Mesenchymal stem cell (in vitro differentiated cells and primary cell): Measurements from ENCODE around the gene HDAC3.

Source experiments
- DNase-seq: peaks from one replicate; pipeline ENCODE4 v3.0.0-alpha.2; 2013
- H2AFZ ChIP-seq: one replicate; pipeline ENCODE4 v1.6.1; 2013; ENCODE audit warnings: low read depth, mild to moderate bottlenecking, control low read depth, inconsistent platforms, low read length, moderate library complexity
- H2AK5ac ChIP-seq: 2 replicates; pipeline ENCODE4 v1.6.1; 2013; ENCODE audit warnings: low read length, moderate library complexity, mild to moderate bottlenecking, inconsistent platforms; ENCODE audit not compliant: severe bottlenecking
- H2BK120ac ChIP-seq: one replicate; pipeline ENCODE4 v1.6.1; 2013; ENCODE audit warnings: low read depth, mild to moderate bottlenecking, inconsistent platforms, low read length, moderate library complexity
- H2BK12ac ChIP-seq, 2 experiments: one replicate each; pipeline ENCODE4 v1.6.1; 2013; ENCODE audit warnings: inconsistent platforms in 2 of 2, low read length in 2 of 2, mild to moderate bottlenecking in 2 of 2, moderate library complexity in 2 of 2, control low read depth in 1 of 2
- H2BK15ac ChIP-seq: one replicate; pipeline ENCODE4 v1.6.1; 2013; ENCODE audit warnings: mild to moderate bottlenecking, low read depth, inconsistent platforms; ENCODE audit not compliant: poor library complexity, severe bottlenecking
- H2BK5ac ChIP-seq: 2 replicates; pipeline ENCODE4 v1.6.1; 2013; ENCODE audit warnings: low read depth, mild to moderate bottlenecking, low read length, control low read depth, inconsistent platforms; ENCODE audit not compliant: poor library complexity, severe bottlenecking
- H3K14ac ChIP-seq, 2 experiments: one replicate each; pipeline ENCODE4 v1.6.1; 2013; ENCODE audit warnings: inconsistent platforms in 2 of 2, low read length in 2 of 2, control low read depth in 1 of 2, mild to moderate bottlenecking in 1 of 2, moderate library complexity in 1 of 2
- H3K18ac ChIP-seq, 2 experiments: one replicate each; pipeline ENCODE4 v1.6.1; 2013; ENCODE audit warnings: inconsistent platforms in 2 of 2, low read length in 2 of 2, control low read depth in 1 of 2, low read depth in 1 of 2, mild to moderate bottlenecking in 1 of 2
- H3K23ac ChIP-seq, 2 experiments: one replicate each; pipeline ENCODE4 v1.6.1; 2013; ENCODE audit warnings: inconsistent platforms in 2 of 2, low read length in 2 of 2, mild to moderate bottlenecking in 2 of 2, moderate library complexity in 2 of 2, control low read depth in 1 of 2
- H3K27ac ChIP-seq: 2 replicates; pipeline ENCODE4 v1.5.1; 2013; ENCODE audit warnings: mild to moderate bottlenecking, moderate library complexity, low read length, control low read depth, inconsistent platforms; ENCODE audit not compliant: poor library complexity, severe bottlenecking
- H3K27me3 ChIP-seq, 2 experiments: 2 replicates each; pipeline versions ENCODE4 v1.6.1 to v1.7.0; 2013; ENCODE audit warnings: low read length in 2 of 2, mild to moderate bottlenecking in 2 of 2, moderate library complexity in 2 of 2, control low read depth in 1 of 2, inconsistent platforms in 1 of 2; ENCODE audit not compliant: control insufficient read depth in 1 of 2, insufficient read depth in 1 of 2
- H3K36me3 ChIP-seq, 2 experiments: 2 replicates each; pipeline versions ENCODE4 v1.6.1 to v1.7.0; 2013; ENCODE audit warnings: low read length in 2 of 2, control low read depth in 1 of 2, inconsistent platforms in 1 of 2, low read depth in 1 of 2, mild to moderate bottlenecking in 1 of 2; ENCODE audit not compliant: insufficient read depth in 2 of 2, control insufficient read depth in 1 of 2
- H3K4ac ChIP-seq, 2 experiments: one replicate each; pipeline ENCODE4 v1.6.1; 2013; ENCODE audit warnings: inconsistent platforms in 2 of 2, low read length in 2 of 2, mild to moderate bottlenecking in 2 of 2, moderate library complexity in 2 of 2, control low read depth in 1 of 2, low read depth in 1 of 2
- H3K4me1 ChIP-seq: 2 replicates; pipeline ENCODE4 v1.6.1; 2013; ENCODE audit warnings: low read depth, low read length, control low read depth; ENCODE audit not compliant: control insufficient read depth, insufficient read depth
- H3K4me2 ChIP-seq: 2 replicates; pipeline ENCODE4 v1.6.1; 2013; ENCODE audit warnings: low read length, mild to moderate bottlenecking, inconsistent platforms; ENCODE audit not compliant: poor library complexity, severe bottlenecking
- H3K4me3 ChIP-seq, 2 experiments: 2 replicates each; pipeline versions ENCODE4 v1.5.1 to v1.7.0; 2013; ENCODE audit warnings: low read length in 2 of 2, mild to moderate bottlenecking in 2 of 2, control low read depth in 1 of 2, low read depth in 1 of 2; ENCODE audit not compliant: insufficient read depth in 1 of 2
- H3K79me1 ChIP-seq: replicated peaks from 2 replicates; pipeline ENCODE4 v1.6.1; 2013; ENCODE audit warnings: mild to moderate bottlenecking, control low read depth, low read length, inconsistent platforms; ENCODE audit not compliant: poor library complexity, severe bottlenecking
- H3K9ac ChIP-seq: 2 replicates; pipeline ENCODE4 v1.7.0; 2013; ENCODE audit warnings: mild to moderate bottlenecking, low read length, moderate library complexity
- H3K9me3 ChIP-seq: 2 replicates; pipeline ENCODE4 v1.7.0; 2013; ENCODE audit warnings: mild to moderate bottlenecking, low read length; ENCODE audit not compliant: control insufficient read depth
- H4K8ac ChIP-seq: one replicate; pipeline ENCODE4 v1.6.1; 2013; ENCODE audit warnings: inconsistent platforms, mild to moderate bottlenecking, low read length, moderate library complexity
- H4K91ac ChIP-seq: one replicate; pipeline ENCODE4 v1.6.1; 2013; ENCODE audit warnings: mild to moderate bottlenecking, low read length, inconsistent platforms
- WGBS: methylation state at CpG from one replicate; pipeline ENCODE4 v1.1.7; 2013; ENCODE audit warnings: mixed read lengths; 5-methylcytosine and 5-hydroxymethylcytosine counted together

HDAC3 gene

DNA sequence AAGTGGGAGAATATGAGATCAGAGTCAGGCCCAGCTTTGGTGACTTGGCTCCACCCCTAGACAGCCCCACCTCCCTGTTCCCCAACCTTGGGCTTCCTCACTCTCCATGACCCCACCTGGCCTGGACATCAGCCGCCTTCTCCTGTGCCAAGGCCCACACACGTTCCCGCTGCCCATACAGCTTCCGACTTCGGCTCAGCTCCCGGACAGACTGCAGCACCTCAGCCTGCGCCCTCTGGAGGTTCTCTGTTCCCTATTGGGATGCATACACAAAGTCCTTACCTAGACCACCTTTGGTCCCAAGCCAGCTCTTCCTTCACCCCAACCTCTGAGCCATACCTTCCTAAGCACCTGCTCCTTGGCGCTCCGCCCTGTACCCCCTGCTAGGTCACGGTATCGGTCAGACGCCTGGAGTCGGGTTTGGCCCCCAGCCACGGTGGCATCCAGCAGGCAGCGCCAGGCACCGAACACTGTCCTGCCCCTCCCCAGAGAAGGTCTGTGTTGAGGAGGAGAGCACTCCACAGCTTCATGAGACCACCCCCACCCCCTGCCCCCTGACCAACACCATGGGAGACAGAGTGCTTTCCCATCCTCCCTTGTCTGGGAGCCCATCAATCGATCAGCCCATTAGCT, 12.5 kb upstream of the HDAC3 start:
- Histone ChIP-seq H4K8ac (no peak overlapping the region), H2BK12ac (no peak overlapping the region), H2BK120ac (no peak overlapping the region), H3K4me2 (no peak overlapping the region), H3K4me3 (no peak overlapping the region), H3K27ac (no peak overlapping the region), H3K9ac (no peak overlapping the region), H3K14ac (no peak overlapping the region), H2AK5ac (no peak overlapping the region), H4K91ac (no peak overlapping the region), H3K27me3 (no peaks in the 10 kb centered on the region), H3K79me1 (peaks cover 27% of the 10 kb centered on the region), H3K23ac (no peak overlapping the region), H2AFZ (no peak overlapping the region), H3K4me1 (peaks cover 24% of the 10 kb centered on the region), H2BK5ac (no peak overlapping the region), H3K9me3 (no peaks in the 10 kb centered on the region), H3K18ac (no peak overlapping the region), H2BK15ac (no peak overlapping the region), H3K36me3 (peaks cover 51 to 56% of the 10 kb centered on the region in 2 experiments), H3K4ac (no peak overlapping the region)
- DNase-seq, result no peak
- 99% methylated on average over 17 of the region's 17 CpGs for WGBS

DNA sequence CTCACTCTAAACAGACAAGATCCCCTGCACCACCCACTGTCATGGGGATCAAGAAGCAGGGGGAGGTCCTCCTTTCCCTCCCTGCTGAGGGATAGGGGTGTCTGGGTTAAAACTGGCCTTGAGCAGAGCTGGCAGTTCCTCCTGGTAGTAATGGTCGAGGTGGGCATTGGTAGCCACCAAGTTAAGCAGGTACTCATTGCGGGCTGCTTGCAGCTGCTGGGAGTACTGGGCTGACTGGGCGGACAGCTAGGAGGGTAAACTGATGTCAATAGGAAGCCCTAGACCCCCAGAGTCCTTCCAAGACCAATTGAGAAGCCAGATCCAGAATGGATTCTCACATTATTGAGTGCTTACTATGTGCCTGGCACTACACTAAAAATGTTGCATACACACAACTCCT, 11.2 kb upstream of the HDAC3 start:
- DNase-seq, result no peak
- no peaks in the 10 kb centered on the region for H3K9me3 ChIP-seq
- H3K36me3 ChIP-seq, result peaks cover 50 to 60% of the 10 kb centered on the region in 2 experiments
- H3K4me2 ChIP-seq, result no peak overlapping the region
- no peak overlapping the region for H4K91ac ChIP-seq
- no peak overlapping the region for H3K27ac ChIP-seq
- no peak overlapping the region for H2BK5ac ChIP-seq
- H4K8ac ChIP-seq, result no peak overlapping the region
- no peak overlapping the region for H2AK5ac ChIP-seq
- no peak overlapping the region for H3K9ac ChIP-seq
- H3K23ac ChIP-seq, result no peak overlapping the region
- no peak overlapping the region for H3K18ac ChIP-seq
- no peak overlapping the region for H3K14ac ChIP-seq
- H3K4ac ChIP-seq, result no peak overlapping the region
- no peak overlapping the region for H3K4me3 ChIP-seq
- H2BK15ac ChIP-seq, result no peak overlapping the region
- H2BK120ac ChIP-seq, result no peak overlapping the region
- peaks cover 22% of the 10 kb centered on the region for H3K4me1 ChIP-seq
- WGBS, result 93% methylated on average over 3 of the region's 3 CpGs
- H3K27me3 ChIP-seq, result no peaks in the 10 kb centered on the region
- H2AFZ ChIP-seq, result no peak overlapping the region
- H2BK12ac ChIP-seq, result no peak overlapping the region
- H3K79me1 ChIP-seq, result peaks cover 29% of the 10 kb centered on the region

DNA sequence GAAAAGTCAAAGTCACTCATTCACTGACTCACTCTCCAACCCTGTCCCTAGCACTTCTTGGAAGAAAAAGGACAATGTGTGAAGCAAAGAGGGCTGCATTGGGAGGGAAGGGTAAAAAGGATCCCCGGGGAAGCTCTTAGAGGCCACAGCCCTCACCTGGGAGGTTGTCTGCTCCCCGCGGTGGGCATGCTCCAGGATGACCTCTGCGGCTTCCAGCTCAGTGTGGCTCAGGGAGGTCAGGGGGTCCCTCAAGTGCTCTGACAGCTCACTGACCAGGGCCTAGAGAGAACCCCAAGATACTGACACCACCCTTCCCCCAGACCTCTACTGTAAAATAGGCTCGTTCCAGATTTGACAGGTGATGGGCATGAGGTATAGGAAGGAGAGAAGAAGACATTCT, 10.6 kb upstream of the HDAC3 start:
- Histone ChIP-seq H3K27ac (no peak overlapping the region), H3K79me1 (peaks cover 29% of the 10 kb centered on the region), H2BK12ac (no peak overlapping the region), H3K4ac (no peak overlapping the region), H3K9me3 (no peaks in the 10 kb centered on the region), H4K8ac (no peak overlapping the region), H3K4me3 (no peak overlapping the region), H3K27me3 (no peaks in the 10 kb centered on the region), H2BK15ac (no peak overlapping the region), H2AFZ (no peak overlapping the region), H3K23ac (no peak overlapping the region), H3K9ac (no peak overlapping the region), H3K4me2 (no peak overlapping the region), H3K14ac (no peak overlapping the region), H4K91ac (no peak overlapping the region), H3K36me3 (peaks cover 53 to 66% of the 10 kb centered on the region in 2 experiments), H2AK5ac (no peak overlapping the region), H3K18ac (no peak overlapping the region), H2BK120ac (no peak overlapping the region), H3K4me1 (peaks cover 24% of the 10 kb centered on the region), H2BK5ac (no peak overlapping the region)
- no peak for DNase-seq
- WGBS, result 83% methylated on average over 3 of the region's 5 CpGs

DNA sequence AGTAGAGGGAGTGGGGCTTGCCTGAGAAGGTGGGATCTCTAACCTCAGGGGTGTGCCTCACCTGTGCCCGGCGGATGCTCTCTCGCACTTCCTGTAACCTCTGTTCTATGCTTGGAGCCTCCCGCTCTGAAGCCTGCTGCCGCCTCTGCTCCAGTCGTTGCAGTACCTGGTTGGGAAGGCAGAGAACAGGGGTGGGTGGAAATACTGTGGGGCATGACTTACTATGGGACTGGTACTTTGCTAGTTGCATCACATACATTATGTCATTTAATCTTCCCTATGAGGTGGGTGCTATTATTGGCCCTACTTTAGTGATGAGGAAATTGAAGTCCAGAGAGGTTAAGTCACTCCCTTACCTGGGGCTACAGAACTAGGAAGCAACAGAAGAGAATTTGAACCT, 9.4 kb upstream of the HDAC3 start:
- no peak overlapping the region for H4K8ac ChIP-seq
- no peak overlapping the region for H3K9ac ChIP-seq
- peaks cover 28% of the 10 kb centered on the region for H3K79me1 ChIP-seq
- peaks cover 20% of the 10 kb centered on the region for H3K4me1 ChIP-seq
- no peak overlapping the region for H3K18ac ChIP-seq
- DNase-seq, result no peak
- no peak overlapping the region for H3K4ac ChIP-seq
- H2AK5ac ChIP-seq, result no peak overlapping the region
- no peak overlapping the region for H3K4me2 ChIP-seq
- no peaks in the 10 kb centered on the region for H3K27me3 ChIP-seq
- no peak overlapping the region for H3K23ac ChIP-seq
- 96% methylated on average over 6 of the region's 6 CpGs for WGBS
- H2BK15ac ChIP-seq, result no peak overlapping the region
- no peak overlapping the region for H2BK5ac ChIP-seq
- H3K4me3 ChIP-seq, result no peak overlapping the region
- no peak overlapping the region for H4K91ac ChIP-seq
- no peak overlapping the region for H2BK12ac ChIP-seq
- no peak overlapping the region for H3K27ac ChIP-seq
- no peak overlapping the region for H3K14ac ChIP-seq
- H3K9me3 ChIP-seq, result no peaks in the 10 kb centered on the region
- peaks cover 59 to 78% of the 10 kb centered on the region in 2 experiments for H3K36me3 ChIP-seq
- no peak overlapping the region for H2BK120ac ChIP-seq
- no peak overlapping the region for H2AFZ ChIP-seq
